CD14-positive monocyte (primary cell): ENCODE results near the gene STAT5A. TPM values are rescaled to one million over a fixed set of nuclear protein-coding genes. Genes with fewer than 3 reads are reported as not detected.
A peak's percentile ranks its signal among the peaks of the same experiment; 100 is the strongest.
"Not testable (repeated sequence)": the region's sequence is repeated elsewhere in the genome, so short reads cannot be mapped to it uniquely, and the experiment has no call there.

Experiments
- DNase-seq, 3 donors: peaks; one replicate each; pipeline ENCODE4 v3.0.0-alpha.2; 2011 to 2022
- H2AFZ ChIP-seq: 2 replicates; pipeline ENCODE4 v1.6.0; 2012; ENCODE audit warnings: mild to moderate bottlenecking, low read depth, low read length, inconsistent platforms; ENCODE audit not compliant: insufficient read depth, poor library complexity, severe bottlenecking
- H3K27ac ChIP-seq, 2 donors: 1 replicate in 1 of 2; 2 replicates in 1 of 2; pipeline ENCODE4 v1.5.1; 2012 to 2013; ENCODE audit warnings: low read length in 2 of 2, control low read depth in 1 of 2, inconsistent platforms in 1 of 2, low read depth in 1 of 2, mild to moderate bottlenecking in 1 of 2
- H3K27me3 ChIP-seq, 2 donors: one replicate each; pipeline versions ENCODE4 v1.6.0 to v1.6.1; 2011 to 2013; ENCODE audit warnings: low read length in 2 of 2; ENCODE audit not compliant: control insufficient read depth in 2 of 2, insufficient read depth in 2 of 2
- H3K36me3 ChIP-seq, 2 donors: replicated peaks in 1 of 2; 1 replicate in 1 of 2; 2 replicates in 1 of 2; pipeline versions ENCODE4 v1.5.1 to v1.6.1; 2012 to 2013; ENCODE audit warnings: low read length in 2 of 2, control low read depth in 1 of 2, inconsistent platforms in 1 of 2, mild to moderate bottlenecking in 1 of 2; ENCODE audit not compliant: insufficient read depth in 2 of 2, control insufficient read depth in 1 of 2
- H3K4me1 ChIP-seq, 2 donors: 1 replicate in 1 of 2; 2 replicates in 1 of 2; pipeline versions ENCODE4 v1.5.1 to v1.6.1; 2012 to 2013; ENCODE audit warnings: low read length in 2 of 2, control low read depth in 1 of 2, inconsistent platforms in 1 of 2, mild to moderate bottlenecking in 1 of 2, moderate library complexity in 1 of 2; ENCODE audit not compliant: insufficient read depth in 2 of 2, control insufficient read depth in 1 of 2
- H3K4me2 ChIP-seq: replicated peaks from 2 replicates; pipeline ENCODE3; 2012; ENCODE audit warnings: low read length, moderate library complexity, mild to moderate bottlenecking; ENCODE audit not compliant: poor library complexity, severe bottlenecking; ENCODE audit errors: extremely low read depth
- H3K4me3 ChIP-seq, 3 experiments: fragments of 200-600 bp in 1 of 3; sonication (generic) in 1 of 3; replicated peaks in 1 of 3; 1 replicate in 2 of 3; 2 replicates in 1 of 3; pipeline ENCODE4 v1.5.1; 2011 to 2013; ENCODE audit warnings: low read length in 3 of 3, mild to moderate bottlenecking in 3 of 3, control low read depth in 2 of 3, low read depth in 2 of 3, inconsistent platforms in 1 of 3, moderate library complexity in 1 of 3
- H3K79me2 ChIP-seq: 2 replicates; pipeline ENCODE4 v1.6.0; 2012; ENCODE audit warnings: mild to moderate bottlenecking, control low read depth, inconsistent platforms, low read length, moderate library complexity; ENCODE audit not compliant: insufficient read depth
- H3K9ac ChIP-seq: 2 replicates; pipeline ENCODE4 v1.6.0; 2017; ENCODE audit warnings: low read length, mild to moderate bottlenecking; ENCODE audit not compliant: insufficient read depth, poor library complexity, severe bottlenecking
- H3K9me3 ChIP-seq, 2 donors: replicated peaks in 1 of 2; 1 replicate in 1 of 2; 2 replicates in 1 of 2; pipeline versions ENCODE4 v1.5.1 to v1.6.1; 2012 to 2013; ENCODE audit warnings: low read length in 2 of 2, control low read depth in 1 of 2; ENCODE audit not compliant: control insufficient read depth in 1 of 2, insufficient read depth in 1 of 2
- H4K20me1 ChIP-seq: 2 replicates; pipeline ENCODE4 v1.6.0; 2012; ENCODE audit warnings: mild to moderate bottlenecking, low read length, control low read depth, moderate library complexity; ENCODE audit not compliant: insufficient read depth
- H3K27ac Mint-ChIP-seq, 7 donors: one replicate each; pipeline ENCODE4 v1.8.0; 2020; ENCODE audit warnings: mild to moderate bottlenecking in 7 of 7, mixed read lengths in 7 of 7, moderate library complexity in 6 of 7, inconsistent platforms in 2 of 7
- H3K27me3 Mint-ChIP-seq, 3 donors: one replicate each; pipeline ENCODE4 v1.8.0; 2021 to 2022; ENCODE audit warnings: low read depth in 3 of 3, mild to moderate bottlenecking in 3 of 3, mixed read lengths in 3 of 3, moderate library complexity in 3 of 3, inconsistent platforms in 1 of 3
- H3K36me3 Mint-ChIP-seq, 2 donors: one replicate each; pipeline ENCODE4 v1.8.0; 2020; ENCODE audit warnings: mixed read lengths in 2 of 2, inconsistent platforms in 1 of 2, mild to moderate bottlenecking in 1 of 2
- H3K4me1 Mint-ChIP-seq: one replicate; pipeline ENCODE4 v1.8.0; 2020; ENCODE audit warnings: mild to moderate bottlenecking, mixed read lengths
- H3K4me3 Mint-ChIP-seq, 2 donors: one replicate each; pipeline ENCODE4 v1.8.0; 2020; ENCODE audit warnings: mild to moderate bottlenecking in 2 of 2, mixed read lengths in 2 of 2, moderate library complexity in 1 of 2
- H3K9me3 Mint-ChIP-seq, 7 donors: one replicate each; pipeline ENCODE4 v1.8.0; 2020 to 2022; ENCODE audit warnings: mixed read lengths in 7 of 7, mild to moderate bottlenecking in 6 of 7, moderate library complexity in 6 of 7, inconsistent platforms in 2 of 7
- WGBS: methylation state at CpG from one replicate; pipeline ENCODE4 v1.1.5; 2013; ENCODE audit warnings: missing lambda C conversion rate; ENCODE audit not compliant: insufficient coverage; 5-methylcytosine and 5-hydroxymethylcytosine counted together
- intact Hi-C, 2 donors: fragments of 100-400 bp; cut with micrococcal nuclease; formaldehyde crosslinking; loops; one replicate each; pipeline versions ENCODE4 v1.15.0 to v1.15.1; 2023
- polyA plus RNA-seq, 3 donors: library from polyadenylated mRNA; depleted of rRNA in 1 of 3; unstranded in 2 of 3; stranded (reverse) in 1 of 3; fragments of 300-500 nt in 2 of 3; fragments of >200 nt in 1 of 3; fragmentation: Illumina TruSeq in 2 of 3; gene quantifications; 1 replicate in 2 of 3; 2 replicates in 1 of 3; pipeline ENCODE4 v1.2.3, GENCODE V29; 2012 to 2021
- TF ChIP-seq, protein P1 (sequence below): fragments of 200-600 bp; IDR thresholded peaks from one replicate; pipeline ENCODE4 v1.8.0; 2022; ENCODE audit warnings: antibody characterized with exemption, mild to moderate bottlenecking

Gene STAT5A
- polyA plus RNA-seq, 3 donors = 30.5 to 91.1 (median 49.8) TPM

DNA sequence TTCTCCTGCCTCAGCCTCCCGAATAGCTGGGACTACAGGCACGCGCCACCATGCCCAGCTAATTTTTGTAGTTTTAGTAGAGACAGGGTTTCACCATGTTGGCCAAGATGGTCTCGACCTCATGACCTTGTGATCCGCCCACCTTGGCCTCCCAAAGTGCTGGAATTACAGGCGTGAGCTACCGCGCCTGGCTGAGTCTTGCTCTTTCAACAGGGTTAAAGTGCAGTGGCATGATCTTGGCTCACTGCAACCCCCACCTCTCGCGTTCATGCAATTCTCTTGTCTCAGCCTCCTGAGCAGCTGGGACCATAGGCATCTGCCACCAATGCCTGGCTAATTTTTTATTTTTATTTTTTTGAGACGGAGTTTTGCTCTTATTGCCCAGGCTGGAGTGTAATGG is 43.1 kb upstream of the STAT5A start:
- not testable (repeated sequence) for H3K4me3 Mint-ChIP-seq, H3K36me3 ChIP-seq, H3K9me3 ChIP-seq, H2AFZ ChIP-seq, H3K9ac ChIP-seq, H3K4me3 ChIP-seq, H3K27ac ChIP-seq, H3K27me3 Mint-ChIP-seq, H3K36me3 Mint-ChIP-seq, DNase-seq, H3K9me3 Mint-ChIP-seq, H3K27me3 ChIP-seq, H3K4me2 ChIP-seq, H3K27ac Mint-ChIP-seq
- Histone ChIP-seq H3K4me1 (peaks cover 29% of the 10 kb centered on the region in 2 donors), H3K79me2 (peaks cover 90% of the 10 kb centered on the region), H4K20me1 (peaks cover 36% of the 10 kb centered on the region)
- H3K4me1 Mint-ChIP-seq = peaks cover 42% of the 10 kb centered on the region
- 98% methylated on average over 8 of the region's 11 CpGs for WGBS
- intact Hi-C loops = loop anchor here (5.0 kb wide), 1 partner anchor 42 kb away; the partner anchor contains the start of gene STAT5A (in 2 of the 2)

DNA sequence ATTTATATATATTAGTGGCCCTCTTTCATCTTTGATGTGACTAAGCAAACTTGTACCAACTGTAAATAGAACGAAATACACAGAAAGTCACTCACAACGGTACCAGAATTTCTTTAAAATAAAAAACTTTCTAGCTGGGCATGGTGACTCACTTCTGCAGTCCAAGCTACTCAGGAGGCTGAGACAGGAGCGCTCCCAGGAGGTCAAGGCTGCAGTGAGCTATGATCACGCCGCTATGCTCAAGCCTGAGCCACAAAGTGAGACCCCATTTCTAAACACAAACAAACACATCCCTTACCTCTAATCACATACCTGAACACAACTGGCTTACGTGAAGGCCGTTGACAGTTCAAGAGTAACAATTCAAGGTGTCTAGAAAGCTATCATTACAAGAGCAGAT is 41.8 kb upstream of the STAT5A start:
- Histone ChIP-seq H3K4me1 (peaks cover 33 to 41% of the 10 kb centered on the region in 2 donors), H3K27me3 (no peaks in the 10 kb centered on the region), H3K9ac (no peak overlapping the region), H3K79me2 (peaks cover 90% of the 10 kb centered on the region), H4K20me1 (peaks cover 23% of the 10 kb centered on the region), H3K4me2 (no peak overlapping the region), H3K4me3 (no peak overlapping the region), H3K9me3 (no peaks in the 10 kb centered on the region), H3K27ac (peak overlapping the region in 1 of 2 donors; percentile 92), H2AFZ (no peak overlapping the region), H3K36me3 (no peaks in the 10 kb centered on the region)
- TF ChIP-seq, protein P1, sequence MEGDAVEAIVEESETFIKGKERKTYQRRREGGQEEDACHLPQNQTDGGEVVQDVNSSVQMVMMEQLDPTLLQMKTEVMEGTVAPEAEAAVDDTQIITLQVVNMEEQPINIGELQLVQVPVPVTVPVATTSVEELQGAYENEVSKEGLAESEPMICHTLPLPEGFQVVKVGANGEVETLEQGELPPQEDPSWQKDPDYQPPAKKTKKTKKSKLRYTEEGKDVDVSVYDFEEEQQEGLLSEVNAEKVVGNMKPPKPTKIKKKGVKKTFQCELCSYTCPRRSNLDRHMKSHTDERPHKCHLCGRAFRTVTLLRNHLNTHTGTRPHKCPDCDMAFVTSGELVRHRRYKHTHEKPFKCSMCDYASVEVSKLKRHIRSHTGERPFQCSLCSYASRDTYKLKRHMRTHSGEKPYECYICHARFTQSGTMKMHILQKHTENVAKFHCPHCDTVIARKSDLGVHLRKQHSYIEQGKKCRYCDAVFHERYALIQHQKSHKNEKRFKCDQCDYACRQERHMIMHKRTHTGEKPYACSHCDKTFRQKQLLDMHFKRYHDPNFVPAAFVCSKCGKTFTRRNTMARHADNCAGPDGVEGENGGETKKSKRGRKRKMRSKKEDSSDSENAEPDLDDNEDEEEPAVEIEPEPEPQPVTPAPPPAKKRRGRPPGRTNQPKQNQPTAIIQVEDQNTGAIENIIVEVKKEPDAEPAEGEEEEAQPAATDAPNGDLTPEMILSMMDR = no peak
- Mint-ChIP-seq H3K9me3 (peaks cover 0 to 3% (median 0%) of the 10 kb centered on the region in 7 donors), H3K4me3 (no peak overlapping the region), H3K4me1 (peaks cover 53% of the 10 kb centered on the region), H3K27me3 (peaks cover 0 to 2% (median 0%) of the 10 kb centered on the region in 3 donors), H3K36me3 (peaks cover 0 to 2% of the 10 kb centered on the region in 2 donors), H3K27ac (peak overlapping the region in 4 of 7 donors; percentile 48 to 95 (median 67))
- no peak for DNase-seq
- WGBS = 50% methylated on average over 6 of the region's 7 CpGs
- intact Hi-C loops = loop anchor here (5.0 kb wide), 1 partner anchor 41 kb away; the partner anchor contains the start of gene STAT5A (in 2 of the 2)
